GM12878 (cell line): Measurements from ENCODE around the gene GRIK2.

Experiments
- CREB1 ChIP-seq: IDR thresholded peaks from 2 replicates; pipeline ENCODE4 v1.6.1; 2012; ENCODE audit warnings: low read depth, mild to moderate bottlenecking, inconsistent platforms
- CREM ChIP-seq: IDR thresholded peaks from 2 replicates; pipeline ENCODE4 v1.6.1; 2014; ENCODE audit warnings: antibody characterized with exemption, low read depth
- CTCF ChIP-seq, 3 experiments: IDR thresholded peaks in 2 of 3; conservative IDR thresholded peaks in 1 of 3; 2 replicates each; pipeline ENCODE4 v1.5.1; 2011; ENCODE audit warnings: low read depth in 3 of 3, low read length in 3 of 3, mild to moderate bottlenecking in 3 of 3, control low read depth in 2 of 3, moderate library complexity in 2 of 3, inconsistent platforms in 1 of 3, mixed read lengths in 1 of 3; ENCODE audit not compliant: control insufficient read depth in 2 of 3, insufficient read depth in 1 of 3; ENCODE audit errors: extremely low read depth in 1 of 3
- POLR2A ChIP-seq: IDR thresholded peaks from 2 replicates; pipeline ENCODE4 v1.6.1; 2011; ENCODE audit warnings: low read depth, mild to moderate bottlenecking, low read length
- RAD21 ChIP-seq: IDR thresholded peaks from 2 replicates; pipeline ENCODE4 v1.6.1; 2011; ENCODE audit warnings: mild to moderate bottlenecking, low read depth, low read length, moderate library complexity; ENCODE audit not compliant: insufficient read depth
- REST ChIP-seq: IDR thresholded peaks from 2 replicates; pipeline ENCODE4 v1.6.1; 2012; ENCODE audit warnings: mild to moderate bottlenecking, low read depth, low read length
- TF ChIP-seq, protein P1 (sequence below): fragments of 450-650 bp; formaldehyde crosslinking; IDR thresholded peaks from 2 replicates; pipeline ENCODE4 v1.5.0; 2022; ENCODE audit warnings: mild to moderate bottlenecking, missing genetic modification characterization

DNA sequence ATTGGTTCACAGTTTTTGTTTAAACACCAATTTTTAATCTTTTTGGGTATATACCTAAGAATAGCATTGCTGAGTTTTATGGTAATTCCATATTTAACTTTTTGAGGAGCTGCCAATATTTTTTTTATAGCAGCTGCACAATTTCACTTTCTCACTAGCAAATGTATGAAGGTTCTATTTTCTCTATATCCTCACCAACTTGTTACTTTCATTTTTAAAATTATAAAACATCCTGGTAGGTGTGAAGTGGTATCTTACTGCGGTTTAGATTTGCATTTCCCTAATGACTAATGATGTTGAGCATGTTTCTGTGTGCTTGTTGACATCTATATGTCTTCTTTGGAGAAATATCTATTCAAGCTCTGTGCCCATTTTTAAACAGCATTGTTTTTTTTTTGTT, 452.1 kb downstream of the GRIK2 start:
- TF ChIP-seq CREB1 (no peak), REST (no peak), POLR2A (no peak), CREM (0 out of 2 replicates have a peak, but pooled peaks have one; percentile 15), RAD21 (no peak), CTCF (IDR thresholded peaks at IDR 0.05 in 2 of 3, conservative IDR thresholded peaks at IDR 0.05 in 1 of 3; ENCODE audit: control insufficient read depth in 2 of 3, extremely low read depth in 1 of 3, insufficient read depth in 1 of 3, low read depth in 3 of 3, low read length in 3 of 3) (no peak)
- TF ChIP-seq, protein P1, sequence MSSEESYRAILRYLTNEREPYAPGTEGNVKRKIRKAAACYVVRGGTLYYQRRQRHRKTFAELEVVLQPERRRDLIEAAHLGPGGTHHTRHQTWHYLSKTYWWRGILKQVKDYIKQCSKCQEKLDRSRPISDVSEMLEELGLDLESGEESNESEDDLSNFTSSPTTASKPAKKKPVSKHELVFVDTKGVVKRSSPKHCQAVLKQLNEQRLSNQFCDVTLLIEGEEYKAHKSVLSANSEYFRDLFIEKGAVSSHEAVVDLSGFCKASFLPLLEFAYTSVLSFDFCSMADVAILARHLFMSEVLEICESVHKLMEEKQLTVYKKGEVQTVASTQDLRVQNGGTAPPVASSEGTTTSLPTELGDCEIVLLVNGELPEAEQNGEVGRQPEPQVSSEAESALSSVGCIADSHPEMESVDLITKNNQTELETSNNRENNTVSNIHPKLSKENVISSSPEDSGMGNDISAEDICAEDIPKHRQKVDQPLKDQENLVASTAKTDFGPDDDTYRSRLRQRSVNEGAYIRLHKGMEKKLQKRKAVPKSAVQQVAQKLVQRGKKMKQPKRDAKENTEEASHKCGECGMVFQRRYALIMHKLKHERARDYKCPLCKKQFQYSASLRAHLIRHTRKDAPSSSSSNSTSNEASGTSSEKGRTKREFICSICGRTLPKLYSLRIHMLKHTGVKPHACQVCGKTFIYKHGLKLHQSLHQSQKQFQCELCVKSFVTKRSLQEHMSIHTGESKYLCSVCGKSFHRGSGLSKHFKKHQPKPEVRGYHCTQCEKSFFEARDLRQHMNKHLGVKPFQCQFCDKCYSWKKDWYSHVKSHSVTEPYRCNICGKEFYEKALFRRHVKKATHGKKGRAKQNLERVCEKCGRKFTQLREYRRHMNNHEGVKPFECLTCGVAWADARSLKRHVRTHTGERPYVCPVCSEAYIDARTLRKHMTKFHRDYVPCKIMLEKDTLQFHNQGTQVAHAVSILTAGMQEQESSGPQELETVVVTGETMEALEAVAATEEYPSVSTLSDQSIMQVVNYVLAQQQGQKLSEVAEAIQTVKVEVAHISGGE, result no peak
